AG04449 (cell line): Measurements from ENCODE around the gene CSRNP3.

Source experiments
- CTCF ChIA-PET: fragments of 350-600 bp; formaldehyde crosslinking; extraction: SDS; loops from one replicate; lab custom pipeline; 2021; ENCODE audit warnings: antibody characterized with exemption; lab: Yijun Ruan, JAX
- POLR2A ChIA-PET: fragments of 400-600, 350-600 bp; formaldehyde crosslinking; extraction: SDS; loops from one replicate; lab custom pipeline; 2020; ENCODE audit warnings: antibody characterized with exemption, inconsistent platforms; lab: Yijun Ruan, JAX
- DNase-seq: peaks from one replicate; pipeline ENCODE4 v3.0.0-alpha.2; 2010; ENCODE audit warnings: low read depth, low spot score
- H3K4me3 ChIP-seq: 2 replicates; pipeline ENCODE4 v1.5.1; 2011; ENCODE audit warnings: low read depth, mild to moderate bottlenecking, control low read depth, low read length
- CTCF ChIP-seq: IDR thresholded peaks from one replicate; pipeline ENCODE4 v1.5.1; 2011; ENCODE audit warnings: mild to moderate bottlenecking, moderate library complexity, low read length, control low read depth, inconsistent platforms; ENCODE audit not compliant: insufficient read depth; ENCODE audit errors: missing control alignments

The CSRNP3 gene

GRCh38 chr2:165637396-165637795 lies 167.9 kb downstream of the CSRNP3 start:
- DNase-seq: no peak
- no peak for TF ChIP-seq CTCF
- CTCF ChIA-PET: no interaction called here
- H3K4me3 ChIP-seq: no peak overlapping the region
- POLR2A ChIA-PET: no interaction called here

GRCh38 chr2:165639504-165639903 lies 170.0 kb downstream of the CSRNP3 start:
- no peak for DNase-seq
- no peak for TF ChIP-seq CTCF
- ChIA-PET POLR2A (no interaction called here), CTCF (no interaction called here)
- no peak overlapping the region for H3K4me3 ChIP-seq

- H3K4me3 ChIP-seq: no peak overlapping the region
- no peak for TF ChIP-seq CTCF
- ChIA-PET POLR2A (no interaction called here), CTCF (no interaction called here)
- no peak for DNase-seq
Observed at GRCh38 chr2:165640247-165640929, 170.9 kb downstream of the CSRNP3 start.

- H3K4me3 ChIP-seq: no peak overlapping the region
- POLR2A ChIA-PET: no interaction called here
- no peak for DNase-seq
- CTCF ChIA-PET: no interaction called here
- TF ChIP-seq CTCF: no peak
Observed at GRCh38 chr2:165645930-165646831, 176.7 kb downstream of the CSRNP3 start.

GRCh38 chr2:165647409-165647808 lies 177.9 kb downstream of the CSRNP3 start:
- ChIA-PET CTCF (no interaction called here), POLR2A (no interaction called here)
- no peak for TF ChIP-seq CTCF
- H3K4me3 ChIP-seq: no peak overlapping the region
- no peak for DNase-seq

GRCh38 chr2:165648801-165649200 lies 179.3 kb downstream of the CSRNP3 start:
- DNase-seq: no peak
- no peak for TF ChIP-seq CTCF
- POLR2A ChIA-PET: no interaction called here
- H3K4me3 ChIP-seq: no peak overlapping the region
- CTCF ChIA-PET: no interaction called here
